ENCODE measurements around the gene KLK7.

DNA sequence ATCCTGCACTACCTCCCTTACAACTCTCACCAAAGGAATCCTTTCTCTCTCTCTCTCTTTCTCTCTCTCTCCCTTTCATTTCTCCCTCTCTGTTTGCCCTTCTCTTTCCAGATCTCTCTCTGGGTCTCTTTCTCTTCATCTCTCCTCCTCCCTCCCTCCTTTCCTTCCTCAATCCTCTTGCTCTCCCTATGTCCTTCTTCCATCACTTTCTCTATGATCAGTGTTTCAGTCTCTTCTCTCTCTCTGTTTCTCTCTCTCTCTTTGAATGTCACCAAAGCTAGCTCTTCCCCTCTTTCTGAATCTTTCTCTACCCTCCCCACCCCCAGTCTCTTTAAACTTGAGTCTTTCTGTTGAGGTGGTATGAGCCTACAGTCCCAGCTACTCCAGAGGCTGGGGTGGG lies 52.7 kb downstream of the KLK7 start:
- no peak for TF ChIP-seq POLR2A (IDR thresholded peaks at IDR 0.05)
- TF ChIP-seq, protein P1, sequence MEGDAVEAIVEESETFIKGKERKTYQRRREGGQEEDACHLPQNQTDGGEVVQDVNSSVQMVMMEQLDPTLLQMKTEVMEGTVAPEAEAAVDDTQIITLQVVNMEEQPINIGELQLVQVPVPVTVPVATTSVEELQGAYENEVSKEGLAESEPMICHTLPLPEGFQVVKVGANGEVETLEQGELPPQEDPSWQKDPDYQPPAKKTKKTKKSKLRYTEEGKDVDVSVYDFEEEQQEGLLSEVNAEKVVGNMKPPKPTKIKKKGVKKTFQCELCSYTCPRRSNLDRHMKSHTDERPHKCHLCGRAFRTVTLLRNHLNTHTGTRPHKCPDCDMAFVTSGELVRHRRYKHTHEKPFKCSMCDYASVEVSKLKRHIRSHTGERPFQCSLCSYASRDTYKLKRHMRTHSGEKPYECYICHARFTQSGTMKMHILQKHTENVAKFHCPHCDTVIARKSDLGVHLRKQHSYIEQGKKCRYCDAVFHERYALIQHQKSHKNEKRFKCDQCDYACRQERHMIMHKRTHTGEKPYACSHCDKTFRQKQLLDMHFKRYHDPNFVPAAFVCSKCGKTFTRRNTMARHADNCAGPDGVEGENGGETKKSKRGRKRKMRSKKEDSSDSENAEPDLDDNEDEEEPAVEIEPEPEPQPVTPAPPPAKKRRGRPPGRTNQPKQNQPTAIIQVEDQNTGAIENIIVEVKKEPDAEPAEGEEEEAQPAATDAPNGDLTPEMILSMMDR (IDR thresholded peaks at IDR 0.05) = no peak

Data from esophagus squamous epithelium (tissue), 4 donors.